ENCODE results near the gene MOV10L1. TPM values are rescaled to one million over a fixed set of nuclear protein-coding genes. Genes with fewer than 3 reads are reported as not detected.

Gene MOV10L1
- total and polyA plus RNA-seq, 9 of the 15 experiments (the other 6 are each of a cell fraction or from before 2014, with no cell fraction given) = 0.06 to 0.43 (median 0.15) TPM

GRCh38 chr22:50193621-50194020 lies 103.8 kb downstream of the MOV10L1 start:
- no peak for DNase-seq (ENCODE audit: extremely low read depth in 1 of 4, low spot score in 3 of 4)
- Histone ChIP-seq H4K20me1 (replicated peaks; ENCODE audit: control insufficient read depth, insufficient read depth, low read length) (peaks cover 8% of the 10 kb centered on the region), H3K4me3 (no peak overlapping the region), H3K4me1 (replicated peaks in 1 of 2; ENCODE audit: control insufficient read depth in 2 of 2, insufficient read depth in 2 of 2, low read length in 2 of 2) (peaks cover 12 to 56% of the 10 kb centered on the region in 2 experiments), H3K9me3 (replicated peaks; ENCODE audit: control insufficient read depth, insufficient read depth, low read depth, low read length) (no peaks in the 10 kb centered on the region), H3K36me3 (ENCODE audit: control insufficient read depth, insufficient read depth, low read length) (peaks cover 61% of the 10 kb centered on the region; the same call in 2 of the 3 replicates), H3K79me2 (ENCODE audit: control insufficient read depth, insufficient read depth, low read length) (peaks cover 42% of the 10 kb centered on the region), H3K9ac (ENCODE audit: insufficient read depth in 1 of 2, low read depth in 2 of 2, low read length in 2 of 2) (no peak overlapping the region), H2AFZ (ENCODE audit: low read depth, low read length) (no peak overlapping the region), H3K9me1 (ENCODE audit: control insufficient read depth, insufficient read depth, low read length) (peaks cover 7% of the 10 kb centered on the region), H3K27ac (ENCODE audit: extremely low read depth, low read depth, low read length) (no peak overlapping the region), H3K4me2 (ENCODE audit: insufficient read depth, low read length) (no peak overlapping the region), H3K27me3 (ENCODE audit: control insufficient read depth in 2 of 2, insufficient read depth in 2 of 2, low read length in 2 of 2) (no peaks in the 10 kb centered on the region)
- BruUV-seq (replicated peaks) = no TSS peak
- ATAC-seq = no peak
- in situ Hi-C loops (cut with MboI) (no loop called here), intact Hi-C loops (cut with micrococcal nuclease) (no loop called here)
- ChIA-PET POLR2A (no interaction called here), CTCF (ENCODE audit: low intra/inter-chr PET ratio) (no interaction called here)
- WGBS (ENCODE audit: insufficient coverage, low coverage, missing lambda C conversion rate) = 97% methylated on average over 5 of the region's 8 CpGs
- no peak for FAIRE-seq
- TF ChIP-seq NR1H2 (CRISPR knock-in tag; IDR thresholded peaks at IDR 0.05) (no peak), ZNF449 (CRISPR knock-in tag; IDR thresholded peaks at IDR 0.05) (no peak), CEBPG (CRISPR knock-in tag; IDR thresholded peaks at IDR 0.05) (no peak), CEBPG (tag; conservative IDR thresholded peaks at IDR 0.05 in 1 of 2, IDR thresholded peaks at IDR 0.05 in 1 of 2) (no peak), ZNF512 (tag; IDR thresholded peaks at IDR 0.05) (no peak), HINFP (tag; conservative IDR thresholded peaks at IDR 0.05; ENCODE audit: low read depth) (no peak), RCOR1 (IDR thresholded peaks at IDR 0.05; ENCODE audit: borderline replicate concordance in 1 of 2, low read depth in 2 of 2, low read length in 2 of 2) (no peak), KLF10 (CRISPR knock-in tag; IDR thresholded peaks at IDR 0.05) (no peak), JUN (IDR thresholded peaks at IDR 0.05; ENCODE audit: borderline replicate concordance, low read depth, low read length) (no peak), JUN (CRISPR knock-in tag; IDR thresholded peaks at IDR 0.05; ENCODE audit: borderline replicate concordance) (no peak), GATAD2A (IDR thresholded peaks at IDR 0.05) (no peak)

Measured in K562 (cell line).